Activated B cell treated with CpG ODN at 0.5 μM for 24 hours (primary cell): ENCODE data around the gene ATP2B2. TPM values are rescaled to one million over a fixed set of nuclear protein-coding genes. Genes with fewer than 3 reads are reported as not detected.
A peak's percentile ranks its signal among the peaks of the same experiment; 100 is the strongest.

ENCODE experiments used
- ATAC-seq: fragments of 200-7000 bp; cut with Tn5 transposase; one replicate; pipeline ENCODE4 v1.10.0; 2021; ENCODE audit warnings: low read depth, mild to moderate bottlenecking, moderate library complexity
- CTCF ChIA-PET: fragments of 350-600 bp; sonication (Branson Sonifier 250); formaldehyde crosslinking; loops from one replicate; lab custom pipeline; 2021; ENCODE audit warnings: antibody characterized with exemption; lab: Charles Lee
- POLR2A ChIA-PET: fragments of 350-600 bp; sonication (Branson Sonifier 250); formaldehyde crosslinking; loops from one replicate; lab custom pipeline; 2021; ENCODE audit warnings: antibody characterized with exemption; lab: Charles Lee
- DNase-seq: peaks from one replicate; pipeline ENCODE4 v3.0.0; 2022
- H3K27ac Mint-ChIP-seq: one replicate; pipeline ENCODE4 v1.8.0; 2020; ENCODE audit warnings: mixed read lengths
- H3K27me3 Mint-ChIP-seq: one replicate; pipeline ENCODE4 v1.8.0; 2021; ENCODE audit warnings: mixed read lengths
- H3K36me3 Mint-ChIP-seq: one replicate; pipeline ENCODE4 v1.8.0; 2021; ENCODE audit warnings: low read depth, mixed read lengths
- H3K4me1 Mint-ChIP-seq: one replicate; pipeline ENCODE4 v1.8.0; 2021; ENCODE audit warnings: mixed read lengths
- H3K4me3 Mint-ChIP-seq: one replicate; pipeline ENCODE4 v1.8.0; 2020; ENCODE audit warnings: mild to moderate bottlenecking, mixed read lengths
- H3K9me3 Mint-ChIP-seq: one replicate; pipeline ENCODE4 v1.8.0; 2020; ENCODE audit warnings: mixed read lengths
- intact Hi-C: fragments of 100-400 bp; cut with micrococcal nuclease; formaldehyde crosslinking; loops from one replicate; pipeline ENCODE4 v1.15.1; 2024
- total RNA-seq: library from RNA; stranded (reverse); gene quantifications from 2 replicates; pipeline ENCODE4 v1.2.3, GENCODE V29; 2022
- TF ChIP-seq, protein P1 (sequence below): fragments of 200-600 bp; IDR thresholded peaks from one replicate; pipeline ENCODE4 v1.8.0; 2022; ENCODE audit warnings: antibody characterized with exemption, mild to moderate bottlenecking

Gene ATP2B2
- total RNA-seq, 1 donor from 2014 or later = not detected

- intact Hi-C loops = loop anchor here (2.0 to 10.0 kb wide), 2 partner anchors 29 to 315 kb away; no protein-coding TSS in a partner anchor
- no peak overlapping the region for H3K4me3 Mint-ChIP-seq
- ATAC-seq (peak; percentile 94), DNase-seq (no peak)
- TF ChIP-seq, protein P1, sequence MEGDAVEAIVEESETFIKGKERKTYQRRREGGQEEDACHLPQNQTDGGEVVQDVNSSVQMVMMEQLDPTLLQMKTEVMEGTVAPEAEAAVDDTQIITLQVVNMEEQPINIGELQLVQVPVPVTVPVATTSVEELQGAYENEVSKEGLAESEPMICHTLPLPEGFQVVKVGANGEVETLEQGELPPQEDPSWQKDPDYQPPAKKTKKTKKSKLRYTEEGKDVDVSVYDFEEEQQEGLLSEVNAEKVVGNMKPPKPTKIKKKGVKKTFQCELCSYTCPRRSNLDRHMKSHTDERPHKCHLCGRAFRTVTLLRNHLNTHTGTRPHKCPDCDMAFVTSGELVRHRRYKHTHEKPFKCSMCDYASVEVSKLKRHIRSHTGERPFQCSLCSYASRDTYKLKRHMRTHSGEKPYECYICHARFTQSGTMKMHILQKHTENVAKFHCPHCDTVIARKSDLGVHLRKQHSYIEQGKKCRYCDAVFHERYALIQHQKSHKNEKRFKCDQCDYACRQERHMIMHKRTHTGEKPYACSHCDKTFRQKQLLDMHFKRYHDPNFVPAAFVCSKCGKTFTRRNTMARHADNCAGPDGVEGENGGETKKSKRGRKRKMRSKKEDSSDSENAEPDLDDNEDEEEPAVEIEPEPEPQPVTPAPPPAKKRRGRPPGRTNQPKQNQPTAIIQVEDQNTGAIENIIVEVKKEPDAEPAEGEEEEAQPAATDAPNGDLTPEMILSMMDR = no peak
- H3K27ac Mint-ChIP-seq = no peak overlapping the region
- CTCF ChIA-PET = interaction anchor here (0.7 to 2.2 kb wide), 2 partner anchors 73 to 319 kb away, joined by 3 to 5 read pairs; no protein-coding TSS in a partner anchor
- H3K4me1 Mint-ChIP-seq = peaks cover 22% of the 10 kb centered on the region
- peaks cover 11% of the 10 kb centered on the region for H3K27me3 Mint-ChIP-seq
- no peaks in the 10 kb centered on the region for H3K9me3 Mint-ChIP-seq
- POLR2A ChIA-PET = interaction anchor here (0.7 kb wide), 1 partner anchor 28 kb away, joined by 3 read pairs; no protein-coding TSS in a partner anchor
- H3K36me3 Mint-ChIP-seq = no peaks in the 10 kb centered on the region
Measured at GRCh38 chr3:10419637-10420232, 85.7 kb downstream of the ATP2B2 start.

- intact Hi-C loops = no loop called here
- DNase-seq = no peak
- H3K4me3 Mint-ChIP-seq = no peak overlapping the region
- no peaks in the 10 kb centered on the region for H3K9me3 Mint-ChIP-seq
- ChIA-PET CTCF (interaction anchor here (1.0 to 1.1 kb wide), 3 partner anchors 21 to 320 kb away, joined by 3 to 6 read pairs (median 3); no protein-coding TSS in a partner anchor), POLR2A (no interaction called here)
- no peak overlapping the region for H3K27ac Mint-ChIP-seq
- TF ChIP-seq, protein P1 = no peak
- peaks cover 11% of the 10 kb centered on the region for H3K27me3 Mint-ChIP-seq
- H3K36me3 Mint-ChIP-seq = no peaks in the 10 kb centered on the region
- H3K4me1 Mint-ChIP-seq = peaks cover 22% of the 10 kb centered on the region
- no peak for ATAC-seq
Measured at GRCh38 chr3:10417847-10418246, 87.5 kb downstream of the ATP2B2 start.

DNA sequence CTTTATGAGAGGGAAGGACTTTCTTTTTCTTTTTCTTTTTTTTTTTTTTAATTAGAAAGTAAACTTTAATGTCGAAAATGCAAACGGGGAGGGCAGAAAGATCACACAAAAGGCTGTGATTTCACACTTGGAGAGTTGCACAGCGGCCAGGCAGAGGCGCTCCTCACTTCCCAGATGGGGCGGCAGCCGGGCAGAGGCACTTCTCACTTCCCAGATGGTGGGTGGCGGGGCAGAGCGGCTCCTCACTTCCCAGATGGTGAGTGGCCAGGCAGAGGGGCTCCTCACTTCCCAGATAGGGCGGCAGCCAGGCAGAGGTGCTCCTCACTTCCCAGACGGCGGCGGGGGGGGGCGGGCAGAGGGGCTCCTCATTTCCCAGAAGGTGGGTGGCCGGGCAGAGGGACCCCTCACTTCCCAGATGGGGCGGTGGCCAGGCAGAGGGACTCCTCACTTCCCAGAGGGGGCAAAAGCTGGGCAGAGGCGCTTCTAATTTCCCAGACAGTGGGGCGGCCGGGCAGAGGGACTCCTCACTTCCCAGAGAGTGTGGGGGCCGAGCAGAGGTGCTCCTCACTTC is 88.6 kb downstream of the ATP2B2 start:
- CTCF ChIA-PET = interaction anchor here (1.0 to 1.1 kb wide), 3 partner anchors 20 to 322 kb away, joined by 3 read pairs; no protein-coding TSS in a partner anchor
- no peak for ATAC-seq
- no peak for DNase-seq
- peaks cover 11% of the 10 kb centered on the region for H3K27me3 Mint-ChIP-seq
- intact Hi-C loops = no loop called here
- H3K27ac Mint-ChIP-seq = no peak overlapping the region
- H3K4me3 Mint-ChIP-seq = no peak overlapping the region
- TF ChIP-seq, protein P1 = no peak
- peaks cover 21% of the 10 kb centered on the region for H3K4me1 Mint-ChIP-seq
- POLR2A ChIA-PET = no interaction called here
- H3K36me3 Mint-ChIP-seq = no peaks in the 10 kb centered on the region
- no peaks in the 10 kb centered on the region for H3K9me3 Mint-ChIP-seq

DNA sequence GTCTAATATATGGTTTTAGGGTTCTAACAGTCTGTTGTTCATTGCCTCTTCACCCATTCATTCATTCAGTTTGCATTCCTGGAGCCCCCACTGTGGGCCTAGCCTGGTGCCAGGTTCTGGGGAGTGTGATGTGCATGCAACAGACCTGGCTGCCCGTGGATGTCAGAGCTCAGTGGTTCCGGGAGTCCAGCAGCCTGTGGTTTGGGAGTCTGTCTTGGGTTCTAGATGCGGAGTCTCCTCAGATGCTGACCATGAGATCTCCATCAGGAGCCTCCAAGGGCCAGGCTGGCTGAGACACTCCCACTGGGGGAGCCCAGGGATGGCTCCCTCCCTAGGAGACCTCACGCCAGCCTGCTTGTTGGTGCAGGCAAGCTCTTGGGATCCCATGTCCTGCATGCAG is 92.3 kb downstream of the ATP2B2 start:
- TF ChIP-seq, protein P1 = no peak
- H3K27ac Mint-ChIP-seq = no peak overlapping the region
- no peaks in the 10 kb centered on the region for H3K4me1 Mint-ChIP-seq
- intact Hi-C loops = no loop called here
- POLR2A ChIA-PET = no interaction called here
- DNase-seq = no peak
- H3K9me3 Mint-ChIP-seq = no peaks in the 10 kb centered on the region
- ATAC-seq = no peak
- CTCF ChIA-PET = no interaction called here
- H3K27me3 Mint-ChIP-seq = peaks cover 11% of the 10 kb centered on the region
- no peak overlapping the region for H3K4me3 Mint-ChIP-seq
- no peaks in the 10 kb centered on the region for H3K36me3 Mint-ChIP-seq

DNA sequence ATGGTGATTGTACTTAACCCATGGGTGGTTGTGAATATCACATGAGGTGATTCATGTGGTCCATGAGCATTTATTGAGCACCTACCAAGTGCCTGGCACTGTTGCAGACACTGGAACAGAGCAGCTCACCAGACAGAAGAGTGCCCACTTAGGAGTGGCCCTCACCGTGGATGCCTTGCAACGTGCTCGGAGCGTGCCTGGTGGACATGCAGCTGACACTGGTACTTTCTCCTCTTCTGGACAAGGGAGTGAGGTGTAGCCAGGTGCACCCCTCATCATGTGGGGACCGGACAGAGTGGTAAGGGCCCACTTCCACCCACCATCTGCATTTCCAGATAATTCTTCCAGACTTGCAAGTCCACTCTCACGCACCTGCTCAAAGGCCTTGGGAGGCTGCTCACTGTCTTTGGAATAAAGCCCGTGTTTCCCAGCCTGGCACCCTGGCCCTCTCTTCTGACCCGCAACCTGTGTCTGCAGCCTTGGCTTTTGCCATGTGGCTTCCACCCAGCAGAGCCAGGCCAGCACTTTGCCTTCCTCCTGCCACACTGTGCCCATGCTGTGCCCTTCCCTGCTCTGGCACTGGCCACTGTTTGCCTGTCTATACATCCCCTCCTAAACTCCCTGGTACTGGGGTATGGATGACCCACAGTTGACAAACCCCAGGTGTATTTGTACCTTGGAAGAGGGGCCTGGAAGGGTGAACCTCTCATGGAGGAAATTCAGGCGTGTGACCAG is 93.6 kb downstream of the ATP2B2 start:
- H3K4me3 Mint-ChIP-seq = no peak overlapping the region
- H3K27me3 Mint-ChIP-seq = peaks cover 11% of the 10 kb centered on the region
- no peak for DNase-seq
- TF ChIP-seq, protein P1 = no peak
- no peaks in the 10 kb centered on the region for H3K4me1 Mint-ChIP-seq
- H3K36me3 Mint-ChIP-seq = no peaks in the 10 kb centered on the region
- CTCF ChIA-PET = no interaction called here
- H3K27ac Mint-ChIP-seq = no peak overlapping the region
- POLR2A ChIA-PET = no interaction called here
- no peak for ATAC-seq
- no peaks in the 10 kb centered on the region for H3K9me3 Mint-ChIP-seq
- intact Hi-C loops = no loop called here
